ENCODE measurements around the gene GPR89A.
A peak's percentile ranks its signal among the peaks of the same experiment; 100 is the strongest.
"Not testable (repeated sequence)": the region's sequence is repeated elsewhere in the genome, so short reads cannot be mapped to it uniquely, and the experiment has no call there.

GPR89A gene

GRCh38 chr1:145607833-145608733 lies at the start of gene GPR89A:
Gene GPR89A, plus strand, starts transcription at chr1:145607988. Its CDS starts 146 bp downstream, at chr1:145608134.
- DNase-seq (ENCODE audit: low read depth in 3 of 3): peak; percentile 90 to 95 (median 92)

GRCh38 chr1:145586820-145587219 lies 21.0 kb upstream of the GPR89A start:
- DNase-seq (ENCODE audit: low read depth in 3 of 3): not testable (repeated sequence)

- peak; percentile 13 to 22 (median 22) for DNase-seq (ENCODE audit: low read depth in 3 of 3)
These were observed 17.0 kb upstream of the GPR89A start for GRCh38 chr1:145590806-145591205.

- not testable (repeated sequence) for DNase-seq (ENCODE audit: low read depth in 3 of 3)
These were observed 15.4 kb upstream of the GPR89A start for GRCh38 chr1:145592347-145592746.

- DNase-seq (ENCODE audit: low read depth in 3 of 3): not testable (repeated sequence)
These were observed 12.4 kb upstream of the GPR89A start for GRCh38 chr1:145595421-145595820.

GRCh38 chr1:145596236-145596635 lies 11.6 kb upstream of the GPR89A start:
- DNase-seq (ENCODE audit: low read depth in 3 of 3): not testable (repeated sequence)

GRCh38 chr1:145599426-145599825 lies 8.4 kb upstream of the GPR89A start:
- not testable (repeated sequence) for DNase-seq (ENCODE audit: low read depth in 3 of 3)

GRCh38 chr1:145601593-145601992 lies 6.2 kb upstream of the GPR89A start:
- no peak for DNase-seq (ENCODE audit: low read depth in 3 of 3)

GRCh38 chr1:145606840-145607239 lies 948 bp upstream of the GPR89A start:
- not testable (repeated sequence) for DNase-seq (ENCODE audit: low read depth in 3 of 3)

- DNase-seq (ENCODE audit: low read depth in 3 of 3): not testable (repeated sequence)
These were observed 499 bp upstream of the GPR89A start for GRCh38 chr1:145607289-145607688.

- DNase-seq (ENCODE audit: low read depth in 3 of 3): not testable (repeated sequence)
These were observed 3.0 kb downstream of the GPR89A start for GRCh38 chr1:145610744-145611143.

GRCh38 chr1:145620073-145620472 lies 12.3 kb downstream of the GPR89A start:
- not testable (repeated sequence) for DNase-seq (ENCODE audit: low read depth in 3 of 3)

- DNase-seq (ENCODE audit: low read depth in 3 of 3): not testable (repeated sequence)
These were observed 14.4 kb downstream of the GPR89A start for GRCh38 chr1:145622177-145622576.

GRCh38 chr1:145636237-145636636 lies 28.4 kb downstream of the GPR89A start:
- DNase-seq (ENCODE audit: low read depth in 3 of 3): not testable (repeated sequence)

- not testable (repeated sequence) for DNase-seq (ENCODE audit: low read depth in 3 of 3)
These were observed 34.1 kb downstream of the GPR89A start for GRCh38 chr1:145641886-145642285.

GRCh38 chr1:145643990-145644389 lies 36.2 kb downstream of the GPR89A start:
- not testable (repeated sequence) for DNase-seq (ENCODE audit: low read depth in 3 of 3)

GRCh38 chr1:145656245-145656943 lies 48.6 kb downstream of the GPR89A start:
- DNase-seq (ENCODE audit: low read depth in 3 of 3): not testable (repeated sequence)

- not testable (repeated sequence) for DNase-seq (ENCODE audit: low read depth in 3 of 3)
These were observed 54.7 kb downstream of the GPR89A start for GRCh38 chr1:145662502-145662901.

- not testable (repeated sequence) for DNase-seq (ENCODE audit: low read depth in 3 of 3)
These were observed 57.2 kb downstream of the GPR89A start for GRCh38 chr1:145665015-145665414.

GRCh38 chr1:145670995-145671745 lies 63.4 kb downstream of the GPR89A start:
- not testable (repeated sequence) for DNase-seq (ENCODE audit: low read depth in 3 of 3)

GRCh38 chr1:145673217-145673616 lies 65.4 kb downstream of the GPR89A start:
- DNase-seq (ENCODE audit: low read depth in 3 of 3): not testable (repeated sequence)

GRCh38 chr1:145684858-145685257 lies 77.1 kb downstream of the GPR89A start:
- not testable (repeated sequence) for DNase-seq (ENCODE audit: low read depth in 3 of 3)

All from stimulated activated CD4-positive, alpha-beta T cell treated with anti-CD3 and anti-CD28 coated beads, TNF-alpha, amount 100 ng/mL, for 48 hours (primary cell).